IMR-90 (cell line): Measurements from ENCODE around the gene UPK3B. TPM values are rescaled to one million over a fixed set of nuclear protein-coding genes. Genes with fewer than 3 reads are reported as not detected.
"Not testable (repeated sequence)": the region's sequence is repeated elsewhere in the genome, so short reads cannot be mapped to it uniquely, and the experiment has no call there.

Experiments used
- ATAC-seq: fragments of 200-7000 bp; cut with Tn5 transposase; 2 replicates; pipeline ENCODE4 v1.9.1; 2020; ENCODE audit warnings: low read depth, mild to moderate bottlenecking, moderate library complexity
- BruUV-seq: library from RNA; stranded (reverse); fragments of 400-500 nt; replicated peaks from 2 replicates; lab custom pipeline; 2021; lab: Mats Ljungman, UMichigan
- CTCF ChIA-PET: fragments of 300-600 bp; formaldehyde crosslinking; extraction: SDS; loops from one replicate; lab custom pipeline; 2021; ENCODE audit warnings: antibody characterized with exemption; lab: Yijun Ruan, JAX
- POLR2A ChIA-PET: fragments of 300-600 bp; sonication (Branson Sonifier 250); formaldehyde crosslinking; loops from one replicate; lab custom pipeline; 2022; ENCODE audit warnings: antibody characterized with exemption; ENCODE audit not compliant: unreplicated experiment; lab: Charles Lee
- DNase-seq: peaks from one replicate; pipeline ENCODE4 v3.0.0; 2013
- H2AFZ ChIP-seq: replicated peaks from 2 replicates; pipeline ENCODE3; 2013; ENCODE audit warnings: low read length, mild to moderate bottlenecking; ENCODE audit not compliant: poor library complexity
- H2AK5ac ChIP-seq: 2 replicates; pipeline ENCODE4 v1.6.1; 2013; ENCODE audit warnings: low read depth, low read length, inconsistent platforms
- H2AK9ac ChIP-seq: replicated peaks from 2 replicates; pipeline ENCODE3; 2013; ENCODE audit warnings: mild to moderate bottlenecking, low read depth, low read length, moderate library complexity; ENCODE audit not compliant: poor library complexity
- H2BK120ac ChIP-seq: 2 replicates; pipeline ENCODE4 v1.6.1; 2013; ENCODE audit warnings: low read depth, low read length, inconsistent platforms
- H2BK15ac ChIP-seq: 3 replicates; pipeline ENCODE4 v1.6.1; 2013; ENCODE audit warnings: low read depth, low read length, inconsistent platforms
- H2BK20ac ChIP-seq: 2 replicates; pipeline ENCODE4 v1.6.1; 2013; ENCODE audit warnings: low read depth, mild to moderate bottlenecking, inconsistent platforms, low read length, moderate library complexity
- H2BK5ac ChIP-seq: 2 replicates; pipeline ENCODE4 v1.6.1; 2013; ENCODE audit warnings: mild to moderate bottlenecking, low read depth, low read length, inconsistent platforms; ENCODE audit not compliant: poor library complexity, severe bottlenecking
- H3K14ac ChIP-seq: replicated peaks from 2 replicates; pipeline ENCODE4 v1.6.1; 2013; ENCODE audit warnings: low read depth, low read length, inconsistent platforms
- H3K18ac ChIP-seq: 2 replicates; pipeline ENCODE4 v1.6.1; 2013; ENCODE audit warnings: low read depth, low read length, control low read depth
- H3K23ac ChIP-seq: 2 replicates; pipeline ENCODE4 v1.6.1; 2013; ENCODE audit warnings: low read depth, low read length, inconsistent platforms
- H3K27ac ChIP-seq: 2 replicates; pipeline ENCODE4 v1.5.1; 2013; ENCODE audit warnings: mild to moderate bottlenecking, control low read depth, low read length; ENCODE audit not compliant: insufficient read depth
- H3K27me3 ChIP-seq: 2 replicates; pipeline ENCODE4 v1.6.1; 2013; ENCODE audit warnings: low read length; ENCODE audit not compliant: control insufficient read depth, insufficient read depth
- H3K36me3 ChIP-seq: 2 replicates; pipeline ENCODE4 v1.6.1; 2013; ENCODE audit warnings: low read length, mixed read lengths; ENCODE audit not compliant: control insufficient read depth, insufficient read depth
- H3K4ac ChIP-seq: 2 replicates; pipeline ENCODE4 v1.6.1; 2013; ENCODE audit warnings: low read depth, low read length, inconsistent platforms
- H3K4me1 ChIP-seq: 2 replicates; pipeline ENCODE4 v1.6.1; 2013; ENCODE audit warnings: low read length, mixed read lengths; ENCODE audit not compliant: control insufficient read depth, insufficient read depth
- H3K4me2 ChIP-seq: 2 replicates; pipeline ENCODE4 v1.6.1; 2013; ENCODE audit warnings: low read depth, mild to moderate bottlenecking, control low read depth, low read length, moderate library complexity
- H3K4me3 ChIP-seq: 2 replicates; pipeline ENCODE4 v1.5.1; 2013; ENCODE audit warnings: low read depth, mild to moderate bottlenecking, control low read depth, low read length, moderate library complexity; ENCODE audit not compliant: insufficient read depth
- H3K56ac ChIP-seq: 2 replicates; pipeline ENCODE4 v1.6.1; 2013; ENCODE audit warnings: low read length, inconsistent platforms; ENCODE audit not compliant: insufficient read depth; ENCODE audit errors: extremely low read depth
- H3K79me1 ChIP-seq, 2 experiments: 2 replicates each; pipeline ENCODE4 v1.6.1; 2013; ENCODE audit warnings: low read length in 2 of 2, inconsistent platforms in 1 of 2, low read depth in 1 of 2
- H3K9ac ChIP-seq: 2 replicates; pipeline ENCODE4 v1.6.1; 2013; ENCODE audit warnings: low read depth, low read length, control low read depth
- H3K9me1 ChIP-seq: 2 replicates; pipeline ENCODE4 v1.6.1; 2013; ENCODE audit warnings: low read length, inconsistent platforms; ENCODE audit not compliant: insufficient read depth
- H3K9me3 ChIP-seq: 2 replicates; pipeline ENCODE4 v1.6.1; 2013; ENCODE audit warnings: low read length; ENCODE audit not compliant: control insufficient read depth, insufficient read depth
- H4K20me1 ChIP-seq: 2 replicates; pipeline ENCODE4 v1.6.1; 2013; ENCODE audit warnings: low read length, inconsistent platforms; ENCODE audit not compliant: insufficient read depth
- H4K5ac ChIP-seq: 2 replicates; pipeline ENCODE4 v1.6.1; 2013; ENCODE audit warnings: mild to moderate bottlenecking, low read depth, low read length, control low read depth
- H4K8ac ChIP-seq, 2 experiments: 2 replicates each; pipeline ENCODE4 v1.6.1; 2013; ENCODE audit warnings: low read depth in 2 of 2, low read length in 2 of 2, control low read depth in 1 of 2, inconsistent platforms in 1 of 2
- H4K91ac ChIP-seq: 2 replicates; pipeline ENCODE4 v1.6.1; 2013; ENCODE audit warnings: low read depth, low read length, inconsistent platforms; ENCODE audit not compliant: insufficient read depth
- CEBPB ChIP-seq: IDR thresholded peaks from 2 replicates; pipeline ENCODE4 v1.6.1; 2012; ENCODE audit warnings: low read depth, low read length, improper control_type of control experiment
- RCOR1 ChIP-seq: IDR thresholded peaks from 2 replicates; pipeline ENCODE4 v1.6.1; 2012; ENCODE audit warnings: mild to moderate bottlenecking, low read length, improper control_type of control experiment; ENCODE audit not compliant: insufficient replicate concordance
- WGBS, 2 experiments: methylation state at CpG; one replicate each; pipeline versions ENCODE4 v1.1.5 to v1.1.7; 2013; ENCODE audit warnings: missing lambda C conversion rate in 2 of 2; ENCODE audit not compliant: insufficient read length in 1 of 2; ENCODE audit errors: extremely low coverage in 2 of 2; 5-methylcytosine and 5-hydroxymethylcytosine counted together
- dilution Hi-C: fragments of 300-500 bp; cut with HindIII; formaldehyde crosslinking; loops from one replicate; pipeline ENCODE4 v1.14.3; 2018; ENCODE audit warnings: low sequenced_read_pairs; ENCODE audit not compliant: unreplicated experiment
- in situ Hi-C: fragments of 300-500 bp; cut with MboI; formaldehyde crosslinking; loops from 3 replicates; pipeline ENCODE4 v1.14.3; 2019; ENCODE audit warnings: low sequenced_read_pairs, inconsistent platforms, mixed read lengths
- intact Hi-C: fragments of 100-400 bp; cut with micrococcal nuclease; formaldehyde crosslinking; loops from 2 replicates; pipeline ENCODE4 v1.10.0; 2022
- polyA plus RNA-seq, 3 experiments: library from polyadenylated mRNA; depleted of rRNA; stranded (reverse); fragments of >200 nt; gene quantifications; 2 replicates each; pipeline ENCODE4 v1.2.3, GENCODE V29; 2012; ENCODE audit warnings: low replicate concordance in 1 of 3
- total RNA-seq: library from RNA; depleted of rRNA; stranded (reverse); fragments of >200 nt; gene quantifications from 2 replicates; pipeline ENCODE4 v1.2.3, GENCODE V29; 2012

Gene UPK3B
- total and polyA plus RNA-seq, 2 of the 4 experiments (the other 2 are of a cell fraction), result 0.26 TPM; not detected in 1

DNA sequence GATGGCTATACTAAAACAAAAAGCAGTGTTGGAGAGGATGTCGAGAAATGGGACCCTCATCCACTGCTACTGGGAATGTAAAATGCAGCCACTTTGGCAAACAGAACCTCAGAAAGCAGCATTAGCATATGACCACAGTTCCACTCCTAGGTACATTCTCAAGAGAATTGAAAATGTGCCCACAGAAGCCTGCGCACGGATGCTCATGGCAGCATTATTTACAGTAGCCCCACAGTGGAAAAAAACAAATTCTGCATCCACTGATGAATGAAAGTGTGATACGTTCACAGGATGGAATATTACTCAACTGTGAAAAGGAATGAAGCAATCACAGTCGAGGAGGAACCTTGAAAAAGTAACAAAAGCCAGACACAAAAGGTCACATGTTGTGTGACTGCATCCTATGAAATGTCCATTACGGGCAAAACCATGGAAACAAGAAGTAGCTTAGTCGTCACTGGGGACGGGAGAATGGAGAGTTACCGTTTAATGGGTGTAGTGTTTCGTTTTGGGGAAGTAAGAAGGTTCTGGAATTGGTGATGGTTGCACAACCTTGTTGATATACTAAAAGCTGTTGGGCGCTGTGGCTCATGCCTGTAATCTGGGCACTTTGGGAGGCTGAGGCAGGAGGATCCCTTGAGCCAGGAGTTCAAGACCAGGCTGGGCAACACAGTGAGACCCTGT, 2.5 kb upstream of the UPK3B start:
- ATAC-seq, result no peak

DNA sequence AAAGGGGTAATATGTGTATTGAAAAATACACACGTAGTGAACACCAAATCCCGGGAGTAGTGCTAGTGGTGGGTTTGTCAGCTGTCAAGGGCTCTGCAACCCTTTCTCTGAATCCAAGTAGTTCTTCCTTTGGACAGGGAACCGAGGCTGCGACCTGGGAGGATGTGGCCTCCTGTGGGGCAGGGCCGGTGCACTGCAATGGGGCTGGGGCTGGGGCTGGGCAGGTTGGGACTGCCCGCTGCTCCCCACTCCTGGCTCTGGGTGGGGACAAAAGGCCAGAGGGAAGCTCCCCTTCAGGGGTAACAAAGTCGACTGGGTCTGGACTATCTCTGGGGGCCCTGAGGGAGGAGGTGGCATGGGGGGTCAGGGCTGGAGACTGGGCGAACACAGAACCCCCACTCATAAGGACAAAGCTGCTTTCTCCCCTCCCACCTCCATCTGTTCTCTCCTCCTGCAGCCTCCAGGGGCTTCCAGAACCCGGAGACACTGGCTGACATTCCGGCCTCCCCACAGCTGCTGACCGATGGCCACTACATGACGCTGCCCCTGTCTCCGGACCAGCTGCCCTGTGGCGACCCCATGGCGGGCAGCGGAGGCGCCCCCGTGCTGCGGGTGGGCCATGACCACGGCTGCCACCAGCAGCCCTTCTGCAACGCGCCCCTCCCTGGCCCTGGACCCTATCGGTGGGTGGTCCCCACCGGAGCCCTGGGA, 1.0 kb downstream of the UPK3B start:
- H2BK20ac ChIP-seq, H4K5ac ChIP-seq, H3K18ac ChIP-seq, H3K23ac ChIP-seq, BruUV-seq, H4K8ac ChIP-seq, DNase-seq, intact Hi-C loops, H3K56ac ChIP-seq, ATAC-seq, H3K14ac ChIP-seq, H4K91ac ChIP-seq, H4K20me1 ChIP-seq, CTCF ChIA-PET, H2AK5ac ChIP-seq, H3K27ac ChIP-seq, H2BK5ac ChIP-seq, H2AFZ ChIP-seq, POLR2A ChIA-PET, in situ Hi-C loops, H3K4me1 ChIP-seq, H3K27me3 ChIP-seq, H3K4me3 ChIP-seq, dilution Hi-C loops, H3K9me1 ChIP-seq, H2BK15ac ChIP-seq, H3K79me1 ChIP-seq, H3K9ac ChIP-seq, H3K4me2 ChIP-seq, H3K9me3 ChIP-seq, H3K36me3 ChIP-seq, H2AK9ac ChIP-seq, H2BK120ac ChIP-seq, H3K4ac ChIP-seq: not testable (repeated sequence)
- no CpG with 5 or more reads among the region's 24 CpGs for WGBS, 2 experiments

More for the DNA sequence above, 2.5 kb upstream of the UPK3B start:
- no peak overlapping the region for H2AK9ac ChIP-seq
- no peak overlapping the region for H2AFZ ChIP-seq
- no peak overlapping the region for H3K4ac ChIP-seq
- WGBS, 2 experiments, result 69 to 100% methylated on average over 2 to 3 of the region's 11 CpGs
- TF ChIP-seq RCOR1 (no peak), CEBPB (peak; percentile 63)
- H4K91ac ChIP-seq, result no peak overlapping the region
- H2AK5ac ChIP-seq, result no peak overlapping the region
- DNase-seq, result no peak
- H3K4me1 ChIP-seq, result no peaks in the 10 kb centered on the region
- dilution Hi-C loops, result no loop called here
- no peaks in the 10 kb centered on the region; a peak in 1 of 4 replicates for H3K79me1 ChIP-seq
- no peaks in the 10 kb centered on the region for H3K9me1 ChIP-seq
- no peak overlapping the region for H3K27ac ChIP-seq
- intact Hi-C loops, result no loop called here
- no peak overlapping the region for H3K14ac ChIP-seq
- no peak overlapping the region for H4K5ac ChIP-seq
- H4K20me1 ChIP-seq, result no peaks in the 10 kb centered on the region
- H3K27me3 ChIP-seq, result no peaks in the 10 kb centered on the region
- no TSS peak for BruUV-seq
- H3K9ac ChIP-seq, result no peak overlapping the region
- H3K4me3 ChIP-seq, result no peak overlapping the region
- H2BK5ac ChIP-seq, result no peak overlapping the region
- no peak overlapping the region for H3K23ac ChIP-seq
- H2BK15ac ChIP-seq, result no peak overlapping the region
- H3K56ac ChIP-seq, result no peak overlapping the region
- no peak overlapping the region for H2BK120ac ChIP-seq
- no peak overlapping the region for H2BK20ac ChIP-seq
- peaks cover 14% of the 10 kb centered on the region for H3K36me3 ChIP-seq
- POLR2A ChIA-PET, result no interaction called here
- H3K9me3 ChIP-seq, result no peaks in the 10 kb centered on the region
- CTCF ChIA-PET, result no interaction called here
- H3K4me2 ChIP-seq, result no peak overlapping the region
- H3K18ac ChIP-seq, result no peak overlapping the region
- in situ Hi-C loops, result loop anchor here (5.0 kb wide), 1 partner anchor 76 kb away; no protein-coding TSS in a partner anchor
- no peak overlapping the region for H4K8ac ChIP-seq
